Lung (tissue), 12 donors: ENCODE measurements around the gene ABCF2. TPM values are rescaled to one million over a fixed set of nuclear protein-coding genes. Genes with fewer than 3 reads are reported as not detected.

Source experiments
- ATAC-seq: fragments of 200-7000 bp; cut with Tn5 transposase; one replicate; pipeline ENCODE4 v1.9.1; 2020; ENCODE audit warnings: moderate number of reproducible peaks; ENCODE audit not compliant: insufficient read depth, low FRiP score
- DNase-seq, 3 donors: peaks; one replicate each; pipeline ENCODE4 v3.0.0-alpha.2; 2013 to 2017
- H3K27ac ChIP-seq, 2 donors: one replicate each; pipeline ENCODE4 v1.5.1; 2013; ENCODE audit warnings: mild to moderate bottlenecking in 2 of 2, moderate library complexity in 2 of 2, control low read depth in 1 of 2, inconsistent platforms in 1 of 2, low read depth in 1 of 2, low read length in 1 of 2
- H3K27me3 ChIP-seq, 3 donors: one replicate each; pipeline ENCODE4 v1.5.1; 2013; ENCODE audit warnings: low read length in 2 of 3; ENCODE audit not compliant: control insufficient read depth in 3 of 3, insufficient read depth in 3 of 3
- H3K36me3 ChIP-seq, 4 donors: one replicate each; pipeline ENCODE4 v1.5.1; 2013; ENCODE audit warnings: low read length in 4 of 4, mild to moderate bottlenecking in 1 of 4, moderate library complexity in 1 of 4; ENCODE audit not compliant: control insufficient read depth in 4 of 4, insufficient read depth in 4 of 4
- H3K4me1 ChIP-seq, 5 donors: one replicate each; pipeline ENCODE4 v1.5.1; 2013; ENCODE audit warnings: low read length in 5 of 5, mild to moderate bottlenecking in 2 of 5, moderate library complexity in 1 of 5; ENCODE audit not compliant: control insufficient read depth in 5 of 5, insufficient read depth in 5 of 5
- H3K4me3 ChIP-seq: one replicate; pipeline ENCODE4 v1.5.1; 2013; ENCODE audit warnings: mild to moderate bottlenecking, control low read depth, moderate library complexity
- H3K9ac ChIP-seq, 2 donors: one replicate each; pipeline ENCODE4 v1.5.1; 2013; ENCODE audit warnings: low read length in 2 of 2, control low read depth in 1 of 2; ENCODE audit not compliant: insufficient read depth in 1 of 2
- H3K9me3 ChIP-seq, 4 donors: one replicate each; pipeline ENCODE4 v1.5.1; 2013; ENCODE audit warnings: low read length in 3 of 4, mild to moderate bottlenecking in 1 of 4, moderate library complexity in 1 of 4; ENCODE audit not compliant: control insufficient read depth in 4 of 4, insufficient read depth in 3 of 4
- CTCF ChIP-seq: IDR thresholded peaks from 2 replicates; pipeline ENCODE4 v1.5.1; 2012; ENCODE audit warnings: mild to moderate bottlenecking; ENCODE audit errors: control extremely low read depth, extremely low read depth
- whole genome bisulfite sequencing, 2 donors: extraction: QIAGEN DNeasy Blood & Tissue Kit; methylation state at CpG; one replicate each; pipeline ENCODE4 v1.1.7; 2013; 5-methylcytosine and 5-hydroxymethylcytosine counted together
- polyA plus RNA-seq, 2 donors: library from polyadenylated mRNA; stranded (reverse); fragments of 200-250 nt; gene quantifications; one replicate each; pipeline ENCODE4 v1.2.1, GENCODE V29; 2013
- total RNA-seq, 2 donors: library from RNA; depleted of rRNA in 1 of 2; stranded (reverse); fragments of >200 nt in 1 of 2; gene quantifications; one replicate each; pipeline ENCODE4 v1.2.1, GENCODE V29; 2014 to 2021
- donor health status: control.
- donor health status: control.
- donor health status: Bipolar disorder and iron deficiency.
- donor health status: healthy.
- donor health status: DM: yes; HTN: yes; CAD: no.

ABCF2 gene
- total and polyA plus RNA-seq, 4 donors = 13.2 to 36.3 (median 25.8) TPM

DNA sequence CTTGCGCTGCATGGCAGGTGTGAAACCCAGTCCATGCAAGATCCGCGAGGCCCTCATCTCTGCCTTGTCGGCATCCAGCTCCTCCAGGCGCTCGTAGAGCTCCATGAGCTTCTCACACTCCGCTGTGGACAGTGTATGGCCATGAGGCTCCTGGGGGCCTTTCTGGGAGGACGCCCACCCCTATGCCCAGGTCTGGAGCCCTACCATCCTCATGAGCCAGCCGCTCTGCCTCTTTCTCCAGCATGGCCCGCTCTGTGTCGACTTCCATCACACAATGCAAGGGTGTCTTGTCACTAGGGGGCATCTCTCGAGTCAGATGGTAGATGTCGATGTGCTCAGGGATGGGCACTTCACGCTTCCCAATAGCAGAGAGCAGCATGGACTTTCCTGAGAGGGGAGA lies 3.3 kb downstream of the ABCF2 start:
- no peak overlapping the region for H3K27ac ChIP-seq
- no peaks in the 10 kb centered on the region for H3K9me3 ChIP-seq
- DNase-seq = no peak
- no peak overlapping the region for H3K9ac ChIP-seq
- peaks cover 14 to 39% (median 31%) of the 10 kb centered on the region in 4 donors for H3K36me3 ChIP-seq
- 93 to 96% methylated on average over 14 of the region's 14 CpGs for WGBS, 2 donors
- no peak for TF ChIP-seq CTCF
- no peak for ATAC-seq
- H3K27me3 ChIP-seq = no peaks in the 10 kb centered on the region
- no peak overlapping the region for H3K4me3 ChIP-seq
- H3K4me1 ChIP-seq = peaks cover 0 to 23% (median 5%) of the 10 kb centered on the region in 5 donors

- TF ChIP-seq CTCF = no peak
- ATAC-seq (no peak), DNase-seq (no peak)
- Histone ChIP-seq H3K27me3 (no peaks in the 10 kb centered on the region), H3K9ac (no peak overlapping the region), H3K27ac (no peak overlapping the region), H3K9me3 (no peaks in the 10 kb centered on the region), H3K4me3 (no peak overlapping the region), H3K4me1 (no peaks in the 10 kb centered on the region), H3K36me3 (peaks cover 26 to 57% (median 52%) of the 10 kb centered on the region in 4 donors)
- WGBS, 2 donors = 97% methylated on average over 9 of the region's 9 CpGs
Observed at GRCh38 chr7:151218170-151218569, 8.8 kb downstream of the ABCF2 start.

- TF ChIP-seq CTCF = no peak
- no peak for ATAC-seq
- 95 to 99% methylated on average over 5 of the region's 5 CpGs for WGBS, 2 donors
- no peak for DNase-seq
- Histone ChIP-seq H3K27ac (no peak overlapping the region), H3K27me3 (no peaks in the 10 kb centered on the region), H3K36me3 (peaks cover 21 to 50% (median 39%) of the 10 kb centered on the region in 4 donors), H3K4me1 (no peaks in the 10 kb centered on the region), H3K9ac (no peak overlapping the region), H3K4me3 (no peak overlapping the region), H3K9me3 (no peaks in the 10 kb centered on the region)
Observed at GRCh38 chr7:151215396-151215795, 11.6 kb downstream of the ABCF2 start.

DNA sequence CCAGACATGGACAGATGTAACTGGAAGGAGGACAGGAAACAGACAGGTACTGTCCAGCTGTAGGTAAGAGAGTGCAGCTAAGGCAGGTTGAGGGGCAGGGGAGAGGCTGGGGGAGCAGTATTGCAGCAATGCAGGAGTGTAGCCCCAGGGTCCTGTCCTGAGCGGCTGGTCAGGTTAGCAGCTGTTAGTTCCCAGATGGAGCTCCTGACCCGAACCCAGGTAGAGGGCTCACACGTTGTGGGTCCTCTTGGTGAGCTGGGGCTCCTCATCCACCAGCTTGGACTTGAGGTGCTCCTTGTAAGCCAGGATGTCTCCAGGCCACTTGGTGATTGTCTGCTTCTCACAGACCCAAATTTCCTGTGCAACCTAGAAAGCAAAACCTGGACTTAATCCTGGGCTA lies 13.2 kb downstream of the ABCF2 start:
- Histone ChIP-seq H3K27me3 (no peaks in the 10 kb centered on the region), H3K4me3 (no peak overlapping the region), H3K9ac (no peak overlapping the region), H3K4me1 (no peaks in the 10 kb centered on the region), H3K36me3 (peaks cover 18 to 45% (median 34%) of the 10 kb centered on the region in 4 donors), H3K9me3 (no peaks in the 10 kb centered on the region), H3K27ac (no peak overlapping the region)
- DNase-seq = no peak
- no peak for ATAC-seq
- TF ChIP-seq CTCF = no peak
- WGBS, 2 donors = 88 to 90% methylated on average over 3 of the region's 3 CpGs
